GM18951 (cell line): ENCODE results near the gene GBP3.
"Not testable (repeated sequence)": the region's sequence is repeated elsewhere in the genome, so short reads cannot be mapped to it uniquely, and the experiment has no call there.

Experiments used
- POLR2A ChIP-seq: IDR thresholded peaks from 4 replicates; pipeline ENCODE4 v1.6.1; 2011; ENCODE audit warnings: mild to moderate bottlenecking; ENCODE audit not compliant: insufficient read length, insufficient read depth; ENCODE audit errors: extremely low read depth
- in situ Hi-C: fragments of 300-500 bp; cut with MboI; formaldehyde crosslinking; loops from one replicate; pipeline ENCODE4 v1.12.0; 2022; ENCODE audit warnings: low sequenced_read_pairs, mixed read lengths, inconsistent platforms; ENCODE audit not compliant: unreplicated experiment

The GBP3 gene

GRCh38 chr1:89005286-89006151 is 17.1 kb downstream of the GBP3 start:
- TF ChIP-seq POLR2A: no peak
- in situ Hi-C loops: loop anchor here (10.0 kb wide), 1 partner anchor 439 kb away; no protein-coding TSS in a partner anchor

GRCh38 chr1:89002176-89002575 is 20.5 kb downstream of the GBP3 start:
- in situ Hi-C loops: loop anchor here (10.0 kb wide), 1 partner anchor 443 kb away; no protein-coding TSS in a partner anchor

- in situ Hi-C loops: loop anchor here (10.0 kb wide), 1 partner anchor 443 kb away; no protein-coding TSS in a partner anchor
- no peak for TF ChIP-seq POLR2A
Observed at GRCh38 chr1:89001510-89001909, 21.2 kb downstream of the GBP3 start.

GRCh38 chr1:88998716-88999115 is 23.9 kb downstream of the GBP3 start:
- no peak for TF ChIP-seq POLR2A
- in situ Hi-C loops: no loop called here

GRCh38 chr1:88990426-88990825 is 32.2 kb downstream of the GBP3 start:
- in situ Hi-C loops: no loop called here
- no peak for TF ChIP-seq POLR2A

GRCh38 chr1:88985692-88986091 is 37.0 kb downstream of the GBP3 start:
- no peak for TF ChIP-seq POLR2A
- in situ Hi-C loops: no loop called here

- in situ Hi-C loops: no loop called here
Observed at GRCh38 chr1:88985032-88985431, 37.6 kb downstream of the GBP3 start.

GRCh38 chr1:88984569-88984968 is 38.1 kb downstream of the GBP3 start:
- in situ Hi-C loops: no loop called here
- no peak for TF ChIP-seq POLR2A

More at GRCh38 chr1:88985032-88985431, 37.6 kb downstream of the GBP3 start:
- TF ChIP-seq POLR2A: no peak

GRCh38 chr1:88983791-88984559 is 38.7 kb downstream of the GBP3 start:
- no peak for TF ChIP-seq POLR2A
- in situ Hi-C loops: no loop called here

GRCh38 chr1:88982055-88982454 is 40.6 kb downstream of the GBP3 start:
- in situ Hi-C loops: no loop called here
- no peak for TF ChIP-seq POLR2A

GRCh38 chr1:88981506-88981905 is 41.2 kb downstream of the GBP3 start:
- in situ Hi-C loops: not testable (repeated sequence)

- no peak for TF ChIP-seq POLR2A
- in situ Hi-C loops: no loop called here
Observed at GRCh38 chr1:88980870-88981269, 41.8 kb downstream of the GBP3 start.

- in situ Hi-C loops: no loop called here
- TF ChIP-seq POLR2A: no peak
Observed at GRCh38 chr1:88979749-88980116, 42.9 kb downstream of the GBP3 start.
